Endothelial cell of umbilical vein (primary cell): Measurements from ENCODE around the gene FAM120B. TPM values are rescaled to one million over a fixed set of nuclear protein-coding genes. Genes with fewer than 3 reads are reported as not detected.

Experiments used
- BruUV-seq: library from RNA; stranded (reverse); fragments of 400-500 nt; replicated peaks from 2 replicates; lab custom pipeline; 2021; lab: Mats Ljungman, UMichigan
- CTCF ChIA-PET: fragments of 300-600, 350-600 bp; sonication (Branson Sonifier 250); formaldehyde crosslinking; loops from one replicate; lab custom pipeline; 2021; ENCODE audit warnings: antibody characterized with exemption, inconsistent platforms; lab: Charles Lee
- POLR2A ChIA-PET: fragments of 300-600, 350-600 bp; sonication (Branson Sonifier 250); formaldehyde crosslinking; loops from one replicate; lab custom pipeline; 2021; ENCODE audit warnings: antibody characterized with exemption, inconsistent platforms; lab: Charles Lee
- DNase-seq: peaks from one replicate; pipeline ENCODE4 v3.0.0-alpha.2; 2011; ENCODE audit warnings: low read depth, low spot score
- FAIRE-seq: peaks from 2 replicates; lab custom pipeline; 2011; peaks lifted over from hg19 to GRCh38; lab: Jason Lieb, UNC
- H2AFZ ChIP-seq: 2 replicates; pipeline ENCODE4 v1.6.0; 2012; ENCODE audit warnings: low read depth, low read length, control low read depth, inconsistent platforms
- H3K27ac ChIP-seq: 2 replicates; pipeline ENCODE4 v1.5.1; 2011; ENCODE audit warnings: low read depth, mild to moderate bottlenecking, control low read depth, low read length, moderate library complexity; ENCODE audit not compliant: insufficient read depth
- H3K27me3 ChIP-seq, 2 experiments: 2 replicates each; pipeline versions ENCODE4 v1.6.0 to v1.6.1; 2011; ENCODE audit warnings: low read length in 2 of 2, mixed read lengths in 1 of 2; ENCODE audit not compliant: control insufficient read depth in 2 of 2, insufficient read depth in 2 of 2
- H3K36me3 ChIP-seq, 2 experiments: 2 replicates in 1 of 2; 3 replicates in 1 of 2; pipeline ENCODE4 v1.5.1; 2011; ENCODE audit warnings: low read length in 2 of 2, mild to moderate bottlenecking in 1 of 2, moderate library complexity in 1 of 2; ENCODE audit not compliant: control insufficient read depth in 2 of 2, insufficient read depth in 2 of 2; ENCODE audit errors: extremely low read depth in 1 of 2
- H3K4me1 ChIP-seq: 3 replicates; pipeline ENCODE4 v1.5.1; 2011; ENCODE audit warnings: mild to moderate bottlenecking, low read length; ENCODE audit not compliant: control insufficient read depth, insufficient read depth; ENCODE audit errors: extremely low read depth
- H3K4me2 ChIP-seq: 2 replicates; pipeline ENCODE4 v1.6.1; 2011; ENCODE audit warnings: low read length, control low read depth, mixed read lengths; ENCODE audit not compliant: insufficient read depth
- H3K4me3 ChIP-seq, 3 experiments: fragments of 200-600 bp in 1 of 3; sonication (generic), shearing (Covaris generic) in 1 of 3; replicated peaks in 1 of 3; 2 replicates each; pipeline ENCODE4 v1.5.1; 2011 to 2016; ENCODE audit warnings: control low read depth in 3 of 3, low read length in 3 of 3, mild to moderate bottlenecking in 2 of 3, inconsistent platforms in 1 of 3, low read depth in 1 of 3, moderate library complexity in 1 of 3; ENCODE audit not compliant: insufficient read depth in 1 of 3
- H3K79me2 ChIP-seq: 2 replicates; pipeline ENCODE4 v1.6.0; 2012; ENCODE audit warnings: low read length, inconsistent platforms; ENCODE audit not compliant: control insufficient read depth, insufficient read depth
- H3K9ac ChIP-seq: replicated peaks from 2 replicates; pipeline ENCODE3; 2011; ENCODE audit warnings: low read length, control low read depth; ENCODE audit not compliant: insufficient read depth; ENCODE audit errors: extremely low read depth
- H3K9me1 ChIP-seq: replicated peaks from 3 replicates; pipeline ENCODE4 v1.6.0; 2011; ENCODE audit warnings: mild to moderate bottlenecking, low read length; ENCODE audit not compliant: control insufficient read depth, insufficient read depth; ENCODE audit errors: extremely low read depth
- H3K9me3 ChIP-seq: replicated peaks from 2 replicates; pipeline ENCODE4 v1.5.1; 2012; ENCODE audit warnings: low read length, inconsistent platforms; ENCODE audit not compliant: control insufficient read depth, insufficient read depth
- H4K20me1 ChIP-seq: replicated peaks from 2 replicates; pipeline ENCODE3; 2011; ENCODE audit warnings: mild to moderate bottlenecking, low read length; ENCODE audit not compliant: control insufficient read depth, insufficient read depth; ENCODE audit errors: extremely low read depth
- CTCF ChIP-seq, 2 donors: IDR thresholded peaks; 1 replicate in 1 of 2; 2 replicates in 1 of 2; pipeline ENCODE4 v1.5.1; 2011; ENCODE audit warnings: low read length in 2 of 2, mild to moderate bottlenecking in 2 of 2, moderate library complexity in 2 of 2, control low read depth in 1 of 2, inconsistent platforms in 1 of 2, low read depth in 1 of 2; ENCODE audit not compliant: insufficient read depth in 1 of 2; ENCODE audit errors: extremely low read depth in 1 of 2
- EZH2 ChIP-seq: IDR thresholded peaks from 2 replicates; pipeline ENCODE4 v1.6.1; 2012; ENCODE audit warnings: borderline replicate concordance, low read depth, mild to moderate bottlenecking, moderate library complexity, low read length, inconsistent platforms; ENCODE audit not compliant: severe bottlenecking
- FOS ChIP-seq: IDR thresholded peaks from 2 replicates; pipeline ENCODE4 v1.6.1; 2011; ENCODE audit warnings: mild to moderate bottlenecking, low read length, moderate library complexity, borderline replicate concordance; ENCODE audit not compliant: insufficient read depth
- GATA2 ChIP-seq: IDR thresholded peaks from 2 replicates; pipeline ENCODE4 v1.7.0; 2011; ENCODE audit warnings: low read depth, mild to moderate bottlenecking, moderate library complexity, mixed read lengths, low read length; ENCODE audit not compliant: insufficient read length, insufficient read depth
- JUN ChIP-seq: IDR thresholded peaks from 2 replicates; pipeline ENCODE4 v1.6.1; 2011; ENCODE audit warnings: borderline replicate concordance, low read depth; ENCODE audit not compliant: insufficient read length, insufficient read depth
- MAX ChIP-seq: IDR thresholded peaks from 2 replicates; pipeline ENCODE4 v1.6.1; 2011; ENCODE audit not compliant: insufficient read depth, insufficient read length
- MYC ChIP-seq: IDR thresholded peaks from one replicate; pipeline ENCODE4 v1.6.1; 2011; ENCODE audit warnings: mild to moderate bottlenecking, low read depth, low read length
- POLR2A ChIP-seq: IDR thresholded peaks from 2 replicates; pipeline ENCODE4 v1.6.1; 2012; ENCODE audit warnings: low read depth, mild to moderate bottlenecking, control low read depth, low read length
- POLR2AphosphoS5 ChIP-seq: IDR thresholded peaks from 2 replicates; pipeline ENCODE4 v1.6.1; 2012; ENCODE audit warnings: low read depth, mild to moderate bottlenecking, control low read depth, low read length, moderate library complexity; ENCODE audit not compliant: insufficient read depth
- dilution Hi-C: fragments of 300-500 bp; cut with MboI; formaldehyde crosslinking; loops from one replicate; pipeline ENCODE4 v1.15.0; 2019; ENCODE audit warnings: low sequenced_read_pairs; ENCODE audit not compliant: extremely low pct_ligation_motif_present
- intact Hi-C: fragments of 100-400 bp; cut with micrococcal nuclease; formaldehyde crosslinking; loops from one replicate; pipeline ENCODE4 v1.10.0; 2022
- polyA plus RNA-seq, 4 experiments: library from polyadenylated mRNA; depleted of rRNA in 3 of 4; stranded (reverse) in 3 of 4; unstranded in 1 of 4; fragments of >200 nt; gene quantifications; 2 replicates each; pipeline versions ENCODE4 v1.2.1 to v1.2.3, GENCODE V29; 2011 to 2012; ENCODE audit warnings: missing spikeins in 1 of 4
- total RNA-seq: library from RNA; stranded (reverse); gene quantifications from 2 replicates; pipeline ENCODE4 v1.2.3, GENCODE V29; 2021

The FAM120B gene
- total and polyA plus RNA-seq, 2 donors (not counting 3 experiments of a cell fraction or from before 2014, with no cell fraction given), result 10.8 to 28.2 TPM

DNA sequence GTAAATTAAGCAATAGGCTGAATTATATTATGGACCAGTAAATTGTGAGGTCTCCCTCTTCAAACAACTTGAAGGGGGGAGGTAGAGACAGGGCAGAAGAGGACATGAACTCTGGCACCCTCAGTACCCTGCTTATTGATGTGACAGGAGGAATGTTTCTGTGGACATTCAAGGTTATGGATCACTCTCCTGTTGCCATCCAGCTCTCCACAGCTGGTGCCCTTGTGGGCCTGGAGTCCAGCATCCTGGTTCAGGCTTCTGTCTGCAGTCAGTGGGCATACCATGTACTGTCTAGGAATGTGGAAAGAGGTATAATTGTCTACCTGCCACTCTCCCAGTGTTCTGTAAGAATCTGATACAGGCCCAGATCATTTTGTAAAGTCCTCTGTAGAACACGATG lies 55.6 kb downstream of the FAM120B start:
- H3K9me1 ChIP-seq, result no peaks in the 10 kb centered on the region
- no TSS peak for BruUV-seq
- H3K9me3 ChIP-seq, result no peaks in the 10 kb centered on the region
- H4K20me1 ChIP-seq, result no peaks in the 10 kb centered on the region
- H3K79me2 ChIP-seq, result no peaks in the 10 kb centered on the region
- no peak overlapping the region for H3K4me3 ChIP-seq
- H3K4me1 ChIP-seq, result peaks cover 9% of the 10 kb centered on the region
- no peak overlapping the region for H3K9ac ChIP-seq
- ChIA-PET POLR2A (no interaction called here), CTCF (interaction anchor here (0.9 kb wide), 1 partner anchor 530 kb away, joined by 5 read pairs; no protein-coding TSS in a partner anchor)
- no peak overlapping the region for H2AFZ ChIP-seq
- intact Hi-C loops (no loop called here), dilution Hi-C loops (no loop called here)
- H3K4me2 ChIP-seq, result no peak overlapping the region
- H3K36me3 ChIP-seq, result peaks cover 0 to 10% of the 10 kb centered on the region in 2 experiments
- no peaks in the 10 kb centered on the region for H3K27me3 ChIP-seq
- H3K27ac ChIP-seq, result no peak overlapping the region
- no peak for FAIRE-seq
- DNase-seq, result no peak
- TF ChIP-seq POLR2A (no peak), GATA2 (no peak), JUN (no peak), CTCF (IDR thresholded peaks at IDR 0.05; ENCODE audit: extremely low read depth in 1 of 2, insufficient read depth in 1 of 2, low read depth in 1 of 2, low read length in 2 of 2) (no peak), FOS (no peak), POLR2AphosphoS5 (no peak), MAX (no peak), EZH2 (no peak), MYC (no peak)
